ENCODE results near the gene SPATA20.

SPATA20 gene

DNA sequence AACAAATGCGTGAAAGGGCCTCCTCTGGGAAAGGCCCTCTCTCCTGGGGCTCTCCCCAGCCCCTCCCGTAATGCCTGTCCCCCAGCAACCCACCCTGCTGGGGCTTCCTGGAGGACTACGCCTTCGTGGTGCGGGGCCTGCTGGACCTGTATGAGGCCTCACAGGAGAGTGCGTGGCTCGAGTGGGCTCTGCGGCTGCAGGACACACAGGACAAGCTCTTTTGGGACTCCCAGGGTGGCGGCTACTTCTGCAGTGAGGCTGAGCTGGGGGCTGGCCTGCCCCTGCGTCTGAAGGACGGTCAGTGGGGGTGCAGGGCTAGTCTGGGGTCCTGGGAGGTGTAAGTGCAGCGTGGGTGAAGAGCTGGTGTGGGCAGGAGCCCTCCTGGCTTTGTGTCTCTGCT lies 4.9 kb downstream of the SPATA20 start:
- TF ChIP-seq, protein P1, sequence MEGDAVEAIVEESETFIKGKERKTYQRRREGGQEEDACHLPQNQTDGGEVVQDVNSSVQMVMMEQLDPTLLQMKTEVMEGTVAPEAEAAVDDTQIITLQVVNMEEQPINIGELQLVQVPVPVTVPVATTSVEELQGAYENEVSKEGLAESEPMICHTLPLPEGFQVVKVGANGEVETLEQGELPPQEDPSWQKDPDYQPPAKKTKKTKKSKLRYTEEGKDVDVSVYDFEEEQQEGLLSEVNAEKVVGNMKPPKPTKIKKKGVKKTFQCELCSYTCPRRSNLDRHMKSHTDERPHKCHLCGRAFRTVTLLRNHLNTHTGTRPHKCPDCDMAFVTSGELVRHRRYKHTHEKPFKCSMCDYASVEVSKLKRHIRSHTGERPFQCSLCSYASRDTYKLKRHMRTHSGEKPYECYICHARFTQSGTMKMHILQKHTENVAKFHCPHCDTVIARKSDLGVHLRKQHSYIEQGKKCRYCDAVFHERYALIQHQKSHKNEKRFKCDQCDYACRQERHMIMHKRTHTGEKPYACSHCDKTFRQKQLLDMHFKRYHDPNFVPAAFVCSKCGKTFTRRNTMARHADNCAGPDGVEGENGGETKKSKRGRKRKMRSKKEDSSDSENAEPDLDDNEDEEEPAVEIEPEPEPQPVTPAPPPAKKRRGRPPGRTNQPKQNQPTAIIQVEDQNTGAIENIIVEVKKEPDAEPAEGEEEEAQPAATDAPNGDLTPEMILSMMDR (IDR thresholded peaks at IDR 0.05; ENCODE audit: insufficient read depth, low read depth, low read length, missing control alignments): no peak
- no peak for DNase-seq (ENCODE audit: low read depth)
- no peak overlapping the region for H3K4me3 ChIP-seq (ENCODE audit: low read length)

DNA sequence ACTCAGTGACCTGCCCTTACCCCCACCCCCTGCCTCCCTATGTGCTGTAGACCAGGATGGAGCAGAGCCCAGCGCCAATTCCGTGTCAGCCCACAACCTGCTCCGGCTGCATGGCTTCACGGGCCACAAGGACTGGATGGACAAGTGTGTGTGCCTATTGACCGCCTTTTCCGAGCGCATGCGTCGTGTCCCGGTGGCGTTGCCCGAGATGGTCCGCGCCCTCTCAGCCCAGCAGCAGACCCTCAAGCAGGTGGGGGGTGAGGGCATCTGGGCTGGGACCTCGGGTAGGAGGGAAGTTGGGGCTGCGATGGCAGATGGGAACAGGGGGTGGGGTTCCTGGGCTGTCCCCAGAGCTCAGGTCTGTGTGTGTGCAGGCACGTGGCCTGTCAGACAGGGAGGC lies 7.2 kb downstream of the SPATA20 start:
- TF ChIP-seq, protein P1 (IDR thresholded peaks at IDR 0.05; ENCODE audit: insufficient read depth, low read depth, low read length, missing control alignments): no peak
- no peak for DNase-seq (ENCODE audit: low read depth)
- no peak overlapping the region for H3K4me3 ChIP-seq (ENCODE audit: low read length)

DNA sequence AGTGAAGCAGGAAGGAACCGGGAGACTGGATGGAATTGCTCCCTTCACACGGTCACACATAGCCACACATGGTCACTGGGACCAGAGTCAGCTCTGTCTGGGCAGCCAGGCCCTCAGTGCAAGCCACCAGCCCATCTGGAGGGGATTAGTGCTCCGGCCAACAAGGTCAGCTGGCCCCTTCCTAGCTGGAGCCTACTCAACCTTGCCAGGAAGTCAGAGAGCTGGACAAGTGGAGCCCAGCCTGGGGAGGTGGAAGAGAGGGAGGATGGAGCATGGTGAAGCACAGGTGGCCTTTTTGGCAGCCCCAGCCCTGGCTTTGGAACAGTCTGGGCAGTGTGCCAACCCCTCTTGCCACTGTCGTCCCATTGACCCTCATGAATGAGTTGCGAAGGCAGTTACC lies 9.8 kb downstream of the SPATA20 start:
- TF ChIP-seq, protein P1 (IDR thresholded peaks at IDR 0.05; ENCODE audit: insufficient read depth, low read depth, low read length, missing control alignments): no peak
- no peak overlapping the region for H3K4me3 ChIP-seq (ENCODE audit: low read length)
- DNase-seq (ENCODE audit: low read depth): no peak

DNA sequence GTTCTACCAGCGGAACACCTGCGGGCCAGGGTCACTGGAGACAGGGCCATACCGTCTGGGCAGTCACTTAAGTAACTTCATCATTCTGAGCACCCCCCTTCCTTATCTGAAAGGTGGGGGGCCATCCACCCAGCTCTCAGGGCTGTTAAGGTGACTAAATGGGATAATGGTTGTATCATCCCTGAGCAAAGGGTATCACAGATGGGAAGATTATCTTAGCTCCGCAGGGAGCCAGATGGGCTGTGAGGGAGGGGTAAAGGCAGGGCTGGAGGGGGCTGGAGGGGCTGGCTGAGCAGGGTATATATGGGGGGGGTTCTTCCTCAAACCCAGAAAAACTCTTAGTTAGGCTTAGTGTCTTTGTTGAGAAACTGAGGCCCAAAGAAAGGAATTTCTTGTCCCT lies 10.7 kb downstream of the SPATA20 start:
- DNase-seq (ENCODE audit: low read depth): no peak
- no peak overlapping the region for H3K4me3 ChIP-seq (ENCODE audit: low read length)
- TF ChIP-seq, protein P1 (IDR thresholded peaks at IDR 0.05; ENCODE audit: insufficient read depth, low read depth, low read length, missing control alignments): no peak

DNA sequence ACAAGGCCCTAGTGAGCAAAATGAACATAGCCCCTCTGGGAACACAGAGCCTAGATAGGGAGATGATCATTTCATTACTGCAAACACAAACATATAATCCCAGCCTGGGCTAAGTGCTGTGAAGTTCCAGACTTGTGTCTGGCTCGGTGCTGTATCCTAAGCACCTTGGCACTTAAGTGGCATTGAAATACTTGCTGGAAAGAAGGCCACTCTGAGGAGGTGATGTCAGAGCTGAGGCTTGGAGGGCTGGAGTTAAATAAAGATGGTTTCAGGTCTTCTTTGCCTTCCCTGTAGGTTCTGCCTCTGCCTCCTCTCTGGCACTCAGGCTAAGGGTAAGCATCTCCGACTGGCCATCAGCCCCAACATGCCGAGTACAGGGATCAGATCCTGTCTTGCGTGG lies 11.1 kb downstream of the SPATA20 start:
- TF ChIP-seq, protein P1 (IDR thresholded peaks at IDR 0.05; ENCODE audit: insufficient read depth, low read depth, low read length, missing control alignments): no peak
- H3K4me3 ChIP-seq (ENCODE audit: low read length): no peak overlapping the region
- DNase-seq (ENCODE audit: low read depth): no peak

DNA sequence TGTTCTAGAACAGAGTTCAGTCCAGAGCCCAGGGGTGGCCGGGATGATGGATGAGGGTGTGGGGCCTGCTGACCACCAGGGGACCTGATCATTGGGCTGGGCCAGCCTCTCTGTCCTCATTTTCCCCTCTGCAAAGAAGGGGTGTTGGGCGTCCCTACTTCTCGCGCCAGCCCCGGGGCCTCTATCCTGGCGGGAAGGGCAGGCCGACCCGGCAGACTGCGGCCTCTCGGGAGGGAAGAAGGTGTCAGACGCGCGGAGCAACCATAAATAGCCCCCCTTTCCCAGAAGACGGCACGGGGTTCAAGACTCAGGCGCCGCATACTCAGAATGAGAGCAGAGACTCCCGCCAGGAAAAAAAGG lies 11.6 kb downstream of the SPATA20 start:
- H3K4me3 ChIP-seq (ENCODE audit: low read length): no peak overlapping the region
- no peak for DNase-seq (ENCODE audit: low read depth)
- TF ChIP-seq, protein P1 (IDR thresholded peaks at IDR 0.05; ENCODE audit: insufficient read depth, low read depth, low read length, missing control alignments): no peak

DNA sequence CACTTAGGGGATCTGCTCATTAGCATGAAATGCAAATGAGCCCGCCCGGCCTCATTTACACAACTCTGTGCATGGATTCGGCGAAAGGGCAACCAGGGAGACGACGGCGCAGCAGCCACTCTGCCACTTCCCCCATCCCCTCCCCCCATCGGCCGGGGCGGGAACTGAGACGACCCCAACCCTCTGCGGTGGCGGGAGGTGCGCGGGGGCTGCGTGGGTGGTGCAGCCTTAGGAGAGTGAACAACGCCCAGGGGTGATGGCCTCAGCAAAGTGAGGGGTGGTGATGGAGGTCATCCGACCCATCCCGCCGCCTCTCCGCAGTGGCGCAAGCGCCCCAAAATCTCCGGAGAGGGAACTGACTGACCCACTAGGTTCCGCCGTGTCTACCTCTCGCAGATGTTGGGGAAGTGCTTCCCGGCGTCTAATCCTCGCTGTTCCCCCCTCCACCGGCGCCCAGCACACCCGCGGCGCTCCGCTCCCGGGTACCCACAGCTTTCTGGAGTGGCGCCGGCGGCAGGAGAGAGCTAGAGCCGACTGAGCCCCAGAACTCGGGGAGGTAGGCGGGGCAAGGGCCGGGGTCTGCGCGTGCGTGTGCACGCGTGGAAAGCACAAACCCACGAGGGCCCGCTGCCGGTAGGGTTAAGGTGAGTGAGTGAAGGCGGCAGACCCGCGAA lies 12.1 kb downstream of the SPATA20 start:
- TF ChIP-seq, protein P1 (IDR thresholded peaks at IDR 0.05; ENCODE audit: insufficient read depth, low read depth, low read length, missing control alignments): no peak
- no peak for DNase-seq (ENCODE audit: low read depth)
- H3K4me3 ChIP-seq (ENCODE audit: low read length): no peak overlapping the region
